Smooth muscle cell (in vitro differentiated cells): ENCODE measurements around the gene FNDC1. TPM values are rescaled to one million over a fixed set of nuclear protein-coding genes. Genes with fewer than 3 reads are reported as not detected.

Experiments
- DNase-seq: peaks from one replicate; lab custom pipeline; 2025; ENCODE audit not compliant: unreplicated experiment; lab: John Stamatoyannopoulos, UW
- H2AFZ ChIP-seq: fragments of 200-600 bp; sonication (generic); 2 replicates; pipeline ENCODE4 v1.6.0; 2016; ENCODE audit warnings: antibody characterized with exemption, low read depth, mild to moderate bottlenecking
- H3F3A ChIP-seq: fragments of 200-600 bp; sonication (generic); 2 replicates; pipeline ENCODE4 v1.6.0; 2017; ENCODE audit warnings: antibody characterized with exemption, low read depth
- H3K27ac ChIP-seq: fragments of 200-600 bp; sonication (generic); 2 replicates; pipeline ENCODE4 v1.5.1; 2016; ENCODE audit warnings: low read depth, mild to moderate bottlenecking
- H3K27me3 ChIP-seq: fragments of 200-600 bp; sonication (generic); 2 replicates; pipeline ENCODE4 v1.6.1; 2016; ENCODE audit warnings: low read depth, mild to moderate bottlenecking
- H3K36me3 ChIP-seq: fragments of 200-600 bp; sonication (generic); 2 replicates; pipeline ENCODE4 v1.5.1; 2016; ENCODE audit warnings: low read depth
- H3K4me1 ChIP-seq: fragments of 200-600 bp; sonication (generic); 2 replicates; pipeline ENCODE4 v1.5.1; 2016; ENCODE audit warnings: low read depth
- H3K4me2 ChIP-seq: fragments of 200-600 bp; sonication (generic); 2 replicates; pipeline ENCODE4 v1.6.0; 2016; ENCODE audit warnings: mild to moderate bottlenecking
- H3K4me3 ChIP-seq: fragments of 200-600 bp; sonication (generic); 2 replicates; pipeline ENCODE4 v1.5.1; 2016; ENCODE audit warnings: mild to moderate bottlenecking
- H3K79me2 ChIP-seq: fragments of 200-600 bp; sonication (generic); 2 replicates; pipeline ENCODE4 v1.6.0; 2016; ENCODE audit warnings: low read depth, mild to moderate bottlenecking
- H3K9ac ChIP-seq: fragments of 200-600 bp; sonication (generic); 2 replicates; pipeline ENCODE4 v1.6.0; 2016; ENCODE audit warnings: low read depth
- H3K9me3 ChIP-seq: fragments of 200-600 bp; sonication (generic); replicated peaks from 2 replicates; pipeline ENCODE4 v1.5.1; 2016; ENCODE audit warnings: low read depth
- H4K20me1 ChIP-seq: fragments of 200-600 bp; sonication (generic); 2 replicates; pipeline ENCODE4 v1.6.0; 2016; ENCODE audit warnings: low read depth
- CTCF ChIP-seq: fragments of 200-600 bp; sonication (generic); IDR thresholded peaks from 2 replicates; pipeline ENCODE4 v1.5.1; 2017; ENCODE audit warnings: borderline replicate concordance, mild to moderate bottlenecking, antibody characterized with exemption; ENCODE audit not compliant: insufficient read depth, poor library complexity, severe bottlenecking
- WGBS: methylation state at CpG from one replicate; pipeline ENCODE4 v1.1.7; 2016; ENCODE audit warnings: low lambda C conversion rate; 5-methylcytosine and 5-hydroxymethylcytosine counted together
- polyA plus RNA-seq: library from polyadenylated mRNA; unstranded; fragments of >200 nt; fragmentation: Nextera tagmentation; extraction: Ambion mirVana; gene quantifications from 2 replicates; pipeline ENCODE4 v1.2.1, GENCODE V29; 2016
- total RNA-seq: library from RNA; depleted of rRNA; stranded (reverse); fragments of >200 nt; gene quantifications from 2 replicates; pipeline ENCODE4 v1.2.3, GENCODE V29; 2014

The FNDC1 gene
- total and polyA plus RNA-seq, 2 experiments from 2014 or later: 0.39 TPM; not detected in 1

- Histone ChIP-seq H3K4me2 (no peak overlapping the region), H3K27ac (no peak overlapping the region), H4K20me1 (no peaks in the 10 kb centered on the region), H3K9ac (no peak overlapping the region), H3K4me1 (no peaks in the 10 kb centered on the region), H3K9me3 (no peaks in the 10 kb centered on the region), H3K36me3 (no peaks in the 10 kb centered on the region), H3K27me3 (no peaks in the 10 kb centered on the region), H3K4me3 (no peak overlapping the region), H3K79me2 (no peaks in the 10 kb centered on the region), H3F3A (no peaks in the 10 kb centered on the region), H2AFZ (no peak overlapping the region)
- DNase-seq: no peak
- no peak for TF ChIP-seq CTCF
- WGBS: 85% methylated on average over 2 of the region's 2 CpGs
Observed at GRCh38 chr6:159299566-159299965, 130.4 kb downstream of the FNDC1 start.

- Histone ChIP-seq H3K9me3 (no peaks in the 10 kb centered on the region), H3K4me3 (no peak overlapping the region)
Observed at GRCh38 chr6:159301277-159301676, 132.1 kb downstream of the FNDC1 start.

GRCh38 chr6:159301810-159302593 lies 132.8 kb downstream of the FNDC1 start:
- Histone ChIP-seq H3K9me3 (no peaks in the 10 kb centered on the region), H2AFZ (no peak overlapping the region), H3K4me1 (no peaks in the 10 kb centered on the region), H3F3A (no peaks in the 10 kb centered on the region), H3K4me2 (no peak overlapping the region), H3K4me3 (no peak overlapping the region), H3K79me2 (no peaks in the 10 kb centered on the region), H3K27me3 (no peaks in the 10 kb centered on the region), H3K27ac (no peak overlapping the region), H3K36me3 (no peaks in the 10 kb centered on the region), H3K9ac (no peak overlapping the region), H4K20me1 (no peaks in the 10 kb centered on the region)
- 83% methylated on average over 7 of the region's 7 CpGs for WGBS
- no peak for TF ChIP-seq CTCF
- no peak for DNase-seq

More at GRCh38 chr6:159301277-159301676, 132.1 kb downstream of the FNDC1 start:
- H4K20me1 ChIP-seq: no peaks in the 10 kb centered on the region
- no peaks in the 10 kb centered on the region for H3F3A ChIP-seq
- no peak overlapping the region for H3K27ac ChIP-seq
- WGBS: 93% methylated on average over 5 of the region's 5 CpGs
- H3K79me2 ChIP-seq: no peaks in the 10 kb centered on the region
- no peak overlapping the region for H3K9ac ChIP-seq
- no peak for DNase-seq
- no peak for TF ChIP-seq CTCF
- no peak overlapping the region for H2AFZ ChIP-seq
- no peaks in the 10 kb centered on the region for H3K4me1 ChIP-seq
- H3K4me2 ChIP-seq: no peak overlapping the region
- no peaks in the 10 kb centered on the region for H3K36me3 ChIP-seq
- no peaks in the 10 kb centered on the region for H3K27me3 ChIP-seq

GRCh38 chr6:159302594-159302992 lies 133.4 kb downstream of the FNDC1 start:
- H3K36me3 ChIP-seq: no peaks in the 10 kb centered on the region
- H3F3A ChIP-seq: no peaks in the 10 kb centered on the region
- H3K4me2 ChIP-seq: no peak overlapping the region
- H3K27me3 ChIP-seq: no peaks in the 10 kb centered on the region
- H3K79me2 ChIP-seq: no peaks in the 10 kb centered on the region
- H4K20me1 ChIP-seq: no peaks in the 10 kb centered on the region
- H3K4me3 ChIP-seq: no peak overlapping the region
- no peaks in the 10 kb centered on the region for H3K9me3 ChIP-seq
- H3K9ac ChIP-seq: no peak overlapping the region
- H3K27ac ChIP-seq: no peak overlapping the region
- no peak for TF ChIP-seq CTCF
- H2AFZ ChIP-seq: no peak overlapping the region
- WGBS: 77% methylated on average over 5 of the region's 5 CpGs
- no peak for DNase-seq
- no peaks in the 10 kb centered on the region for H3K4me1 ChIP-seq
